Measurements from ENCODE around the gene KRT33A. TPM values are rescaled to one million over a fixed set of nuclear protein-coding genes. Genes with fewer than 3 reads are reported as not detected.

KRT33A gene
- polyA plus RNA-seq, 5 donors = not detected

GRCh38 chr17:41304091-41304490, 46.5 kb downstream of the KRT33A start:
- DNase-seq = no peak

- DNase-seq = no peak
Measured at GRCh38 chr17:41302981-41303380, 47.6 kb downstream of the KRT33A start.

DNA sequence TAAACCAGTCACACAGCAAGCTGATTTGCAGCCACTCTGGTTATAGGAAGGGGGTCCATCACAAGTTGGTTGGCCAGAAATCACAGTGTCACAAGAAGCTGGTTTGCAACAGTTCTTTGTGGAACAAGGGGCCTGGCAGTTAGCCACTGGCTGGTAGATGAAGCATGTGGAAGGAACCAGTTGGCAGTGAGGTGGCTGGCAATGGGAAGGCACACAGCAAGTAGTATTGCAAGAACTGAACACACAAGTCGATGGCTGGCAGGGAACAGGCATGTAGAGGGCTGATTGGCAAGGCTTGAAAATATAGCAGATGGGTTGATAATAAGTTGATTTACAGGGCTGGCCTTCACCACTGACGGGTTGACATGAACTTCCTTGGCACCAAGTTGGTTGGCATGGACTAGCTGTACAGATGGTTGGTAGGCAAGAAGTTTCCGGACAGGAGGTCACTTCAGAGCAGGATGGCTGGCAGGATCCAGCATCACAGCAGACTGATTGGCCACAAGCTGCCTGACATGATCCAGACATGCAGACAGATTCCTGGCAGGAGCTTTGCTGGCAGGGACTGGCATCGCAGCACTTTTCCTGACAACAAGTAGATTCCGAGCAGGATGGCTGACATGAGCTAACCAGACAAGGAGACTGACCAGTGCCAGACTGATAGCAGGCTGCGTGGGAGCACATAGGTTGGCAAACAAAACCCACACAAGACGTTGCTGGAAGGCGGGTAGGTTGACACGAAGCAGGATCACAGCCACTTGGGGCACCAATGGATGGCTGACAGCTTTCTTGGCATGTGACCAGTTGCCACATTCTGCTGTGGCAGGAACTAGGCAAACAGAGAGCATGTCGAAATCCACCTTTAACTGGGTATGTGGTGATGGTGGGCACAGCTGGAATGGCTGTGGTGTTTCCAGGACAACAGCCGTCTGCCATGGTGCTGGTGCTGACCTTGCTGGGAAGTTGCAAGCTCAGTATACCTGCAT, 48.4 kb downstream of the KRT33A start, which contains the start of gene KRTAP29-1:
TSS of gene KRTAP29-1 (minus strand) at position 936 of the 986 bp plus-strand sequence. CDS start at position 936, 0 bp downstream.
- no peak for DNase-seq

DNA sequence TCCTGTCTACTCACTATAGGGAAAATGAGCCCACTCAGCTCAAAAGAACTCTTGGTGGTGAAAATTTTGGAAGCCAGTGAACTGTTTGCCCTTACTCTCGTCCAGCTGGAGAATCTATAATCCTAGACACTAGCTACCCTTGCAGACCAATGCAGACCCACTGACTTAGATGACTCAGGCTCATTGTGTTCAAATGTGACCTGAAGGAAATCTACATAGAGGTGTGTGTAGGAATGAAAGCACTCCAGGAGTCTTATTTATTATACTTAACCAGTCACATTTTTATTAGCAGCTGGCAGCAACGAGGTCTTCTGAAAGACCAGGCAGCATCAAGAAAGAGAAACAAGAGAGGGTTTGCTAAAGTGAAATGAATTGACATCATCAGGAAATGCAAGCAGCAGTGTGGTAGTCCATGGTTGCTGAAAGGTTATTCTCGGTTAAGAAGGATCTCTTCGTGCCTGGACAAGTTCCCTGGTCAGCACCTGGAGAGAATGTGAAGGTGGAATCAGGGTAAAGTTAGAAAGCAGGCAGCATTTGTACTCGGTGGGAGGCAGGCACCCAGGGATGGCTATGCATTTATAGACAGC, 49.3 kb downstream of the KRT33A start:
- DNase-seq = no peak

GRCh38 chr17:41298458-41299135, 52.0 kb downstream of the KRT33A start:
- no peak for DNase-seq

- peak in 1 of 2 donors; percentile 2 for DNase-seq
Measured at GRCh38 chr17:41296846-41297245, 53.8 kb downstream of the KRT33A start.

Other genes with a start within 250 kb of the KRT33A start
- gene KRTAP4-16, start 248.6 kb downstream of the KRT33A start, polyA plus RNA-seq (ENCODE audit: insufficient read depth in 1 of 5, insufficient read length in 5 of 5, low replicate concordance in 1 of 5) = not detected
- not detected for gene KRTAP4-9, start 245.4 kb downstream of the KRT33A start, polyA plus RNA-seq (ENCODE audit: insufficient read depth in 1 of 5, insufficient read length in 5 of 5, low replicate concordance in 1 of 5)
- gene KRTAP4-11, start 232.5 kb downstream of the KRT33A start, polyA plus RNA-seq (ENCODE audit: insufficient read depth in 1 of 5, insufficient read length in 5 of 5, low replicate concordance in 1 of 5) = under 1 TPM in 1 of 5 donors, not detected in 4; 0.13 TPM
- gene KRTAP4-12, start 226.6 kb downstream of the KRT33A start, polyA plus RNA-seq (ENCODE audit: insufficient read depth in 1 of 5, insufficient read length in 5 of 5, low replicate concordance in 1 of 5) = not detected
- not detected for gene KRTAP4-6, start 210.3 kb downstream of the KRT33A start, polyA plus RNA-seq (ENCODE audit: insufficient read depth in 1 of 5, insufficient read length in 5 of 5, low replicate concordance in 1 of 5)
- gene KRTAP4-5, start 201.0 kb downstream of the KRT33A start, polyA plus RNA-seq (ENCODE audit: insufficient read depth in 1 of 5, insufficient read length in 5 of 5, low replicate concordance in 1 of 5) = not detected
- not detected for gene KRTAP4-4, start 190.1 kb downstream of the KRT33A start, polyA plus RNA-seq (ENCODE audit: insufficient read depth in 1 of 5, insufficient read length in 5 of 5, low replicate concordance in 1 of 5)
- gene KRTAP4-3, start 182.6 kb downstream of the KRT33A start, polyA plus RNA-seq (ENCODE audit: insufficient read depth in 1 of 5, insufficient read length in 5 of 5, low replicate concordance in 1 of 5) = not detected
- gene KRTAP4-2, start 172.6 kb downstream of the KRT33A start, polyA plus RNA-seq (ENCODE audit: insufficient read depth in 1 of 5, insufficient read length in 5 of 5, low replicate concordance in 1 of 5) = not detected
- not detected for gene KRTAP4-1, start 165.9 kb downstream of the KRT33A start, polyA plus RNA-seq (ENCODE audit: insufficient read depth in 1 of 5, insufficient read length in 5 of 5, low replicate concordance in 1 of 5)
- not detected for gene KRTAP9-1, start 160.9 kb downstream of the KRT33A start, polyA plus RNA-seq (ENCODE audit: insufficient read depth in 1 of 5, insufficient read length in 5 of 5, low replicate concordance in 1 of 5)
- not detected for gene KRTAP9-2, start 124.2 kb downstream of the KRT33A start, polyA plus RNA-seq (ENCODE audit: insufficient read depth in 1 of 5, insufficient read length in 5 of 5, low replicate concordance in 1 of 5)
- gene KRTAP9-3, start 118.4 kb downstream of the KRT33A start, polyA plus RNA-seq (ENCODE audit: insufficient read depth in 1 of 5, insufficient read length in 5 of 5, low replicate concordance in 1 of 5) = not detected
- not detected for gene KRTAP9-8, start 112.8 kb downstream of the KRT33A start, polyA plus RNA-seq (ENCODE audit: insufficient read depth in 1 of 5, insufficient read length in 5 of 5, low replicate concordance in 1 of 5)
- gene KRTAP9-4, start 101.1 kb downstream of the KRT33A start, polyA plus RNA-seq (ENCODE audit: insufficient read depth in 1 of 5, insufficient read length in 5 of 5, low replicate concordance in 1 of 5) = not detected
- not detected for gene KRTAP9-9, start 95.4 kb downstream of the KRT33A start, polyA plus RNA-seq (ENCODE audit: insufficient read depth in 1 of 5, insufficient read length in 5 of 5, low replicate concordance in 1 of 5)
- under 1 TPM; 0.13 to 0.25 (median 0.18) TPM for gene KRTAP9-6, start 85.5 kb downstream of the KRT33A start, polyA plus RNA-seq (ENCODE audit: insufficient read depth in 1 of 5, insufficient read length in 5 of 5, low replicate concordance in 1 of 5)
- not detected for gene KRTAP9-7, start 75.1 kb downstream of the KRT33A start, polyA plus RNA-seq (ENCODE audit: insufficient read depth in 1 of 5, insufficient read length in 5 of 5, low replicate concordance in 1 of 5)
- gene KRTAP29-1, start 48.0 kb downstream of the KRT33A start, polyA plus RNA-seq (ENCODE audit: insufficient read depth in 1 of 5, insufficient read length in 5 of 5, low replicate concordance in 1 of 5) = not detected
- gene KRTAP16-1, start 41.5 kb downstream of the KRT33A start, polyA plus RNA-seq (ENCODE audit: insufficient read depth in 1 of 5, insufficient read length in 5 of 5, low replicate concordance in 1 of 5) = not detected
- not detected for gene KRTAP17-1, start 35.1 kb downstream of the KRT33A start, polyA plus RNA-seq (ENCODE audit: insufficient read depth in 1 of 5, insufficient read length in 5 of 5, low replicate concordance in 1 of 5)
- gene KRT33B, start 19.0 kb upstream of the KRT33A start, polyA plus RNA-seq (ENCODE audit: insufficient read depth in 1 of 5, insufficient read length in 5 of 5, low replicate concordance in 1 of 5) = not detected
- gene KRT34, start 31.5 kb upstream of the KRT33A start, polyA plus RNA-seq (ENCODE audit: insufficient read depth in 1 of 5, insufficient read length in 5 of 5, low replicate concordance in 1 of 5) = not detected
- gene KRT31, start 46.8 kb upstream of the KRT33A start, polyA plus RNA-seq (ENCODE audit: insufficient read depth in 1 of 5, insufficient read length in 5 of 5, low replicate concordance in 1 of 5) = under 1 TPM in 1 of 5 donors, not detected in 4; 0.32 TPM
- gene KRT37, start 73.8 kb upstream of the KRT33A start, polyA plus RNA-seq (ENCODE audit: insufficient read depth in 1 of 5, insufficient read length in 5 of 5, low replicate concordance in 1 of 5) = not detected
- not detected for gene KRT38, start 90.2 kb upstream of the KRT33A start, polyA plus RNA-seq (ENCODE audit: insufficient read depth in 1 of 5, insufficient read length in 5 of 5, low replicate concordance in 1 of 5)
- gene KRT32, start 116.6 kb upstream of the KRT33A start, polyA plus RNA-seq (ENCODE audit: insufficient read depth in 1 of 5, insufficient read length in 5 of 5, low replicate concordance in 1 of 5) = not detected
- not detected for gene KRT35, start 130.3 kb upstream of the KRT33A start, polyA plus RNA-seq (ENCODE audit: insufficient read depth in 1 of 5, insufficient read length in 5 of 5, low replicate concordance in 1 of 5)
- not detected for gene KRT36, start 139.1 kb upstream of the KRT33A start, polyA plus RNA-seq (ENCODE audit: insufficient read depth in 1 of 5, insufficient read length in 5 of 5, low replicate concordance in 1 of 5)
- under 1 TPM; 0.19 to 0.58 (median 0.38) TPM for gene KRT13, start 154.8 kb upstream of the KRT33A start, polyA plus RNA-seq (ENCODE audit: insufficient read depth in 1 of 5, insufficient read length in 5 of 5, low replicate concordance in 1 of 5)
- gene KRT15, start 168.1 kb upstream of the KRT33A start, polyA plus RNA-seq (ENCODE audit: insufficient read depth in 1 of 5, insufficient read length in 5 of 5, low replicate concordance in 1 of 5) = 1 to 10 TPM; 1.0 to 2.8 (median 2.3) TPM
- 100 to 1,000 TPM in 4 of 5 donors, 10 to 100 TPM in 1; 91.6 to 190 (median 122) TPM for gene KRT19, start 177.5 kb upstream of the KRT33A start, polyA plus RNA-seq (ENCODE audit: insufficient read depth in 1 of 5, insufficient read length in 5 of 5, low replicate concordance in 1 of 5)
- gene KRT9, start 221.2 kb upstream of the KRT33A start, polyA plus RNA-seq (ENCODE audit: insufficient read depth in 1 of 5, insufficient read length in 5 of 5, low replicate concordance in 1 of 5) = not detected
- 1 to 10 TPM in 2 of 5 donors, under 1 TPM in 3; 0.55 to 2.1 (median 0.87) TPM for gene KRT14, start 236.1 kb upstream of the KRT33A start, polyA plus RNA-seq (ENCODE audit: insufficient read depth in 1 of 5, insufficient read length in 5 of 5, low replicate concordance in 1 of 5)

Measured in right lung (tissue), 5 donors.